BE2C (cell line): ENCODE data around the gene TYMP.

Experiments used
- DNase-seq: peaks from one replicate; pipeline ENCODE4 v3.0.0-alpha.2; 2020
- H3K27me3 ChIP-seq: fragments of 250-450 bp; sonication (Bioruptor Pico); 2 replicates; pipeline ENCODE4 v1.5.1; 2020; ENCODE audit warnings: mild to moderate bottlenecking
- H3K36me3 ChIP-seq: fragments of 250-450 bp; sonication (Bioruptor Pico); 2 replicates; pipeline ENCODE4 v1.5.1; 2020; ENCODE audit warnings: mild to moderate bottlenecking
- H3K4me1 ChIP-seq: fragments of 250-450 bp; sonication (Bioruptor Pico); 2 replicates; pipeline ENCODE4 v1.5.1; 2020
- H3K4me3 ChIP-seq: 2 replicates; pipeline ENCODE4 v1.5.1; 2011; ENCODE audit warnings: low read depth, low read length
- H3K9me3 ChIP-seq: fragments of 250-450 bp; sonication (Bioruptor Pico); 2 replicates; pipeline ENCODE4 v1.5.1; 2020
- TF ChIP-seq, protein P1 (sequence below): IDR thresholded peaks from 2 replicates; pipeline ENCODE4 v1.5.1; 2012; ENCODE audit warnings: mild to moderate bottlenecking, low read depth, low read length

The TYMP gene

GRCh38 chr22:50530877-50531545 is 1.2 kb upstream of the TYMP start:
- DNase-seq: no peak
- Histone ChIP-seq H3K9me3 (peaks cover 5% of the 10 kb centered on the region; the same call in 1 of the 2 replicates), H3K4me1 (peaks cover 12% of the 10 kb centered on the region; the same call in 1 of the 2 replicates), H3K36me3 (no peaks in the 10 kb centered on the region), H3K4me3 (no peak overlapping the region), H3K27me3 (peaks cover 47% of the 10 kb centered on the region)
- TF ChIP-seq, protein P1, sequence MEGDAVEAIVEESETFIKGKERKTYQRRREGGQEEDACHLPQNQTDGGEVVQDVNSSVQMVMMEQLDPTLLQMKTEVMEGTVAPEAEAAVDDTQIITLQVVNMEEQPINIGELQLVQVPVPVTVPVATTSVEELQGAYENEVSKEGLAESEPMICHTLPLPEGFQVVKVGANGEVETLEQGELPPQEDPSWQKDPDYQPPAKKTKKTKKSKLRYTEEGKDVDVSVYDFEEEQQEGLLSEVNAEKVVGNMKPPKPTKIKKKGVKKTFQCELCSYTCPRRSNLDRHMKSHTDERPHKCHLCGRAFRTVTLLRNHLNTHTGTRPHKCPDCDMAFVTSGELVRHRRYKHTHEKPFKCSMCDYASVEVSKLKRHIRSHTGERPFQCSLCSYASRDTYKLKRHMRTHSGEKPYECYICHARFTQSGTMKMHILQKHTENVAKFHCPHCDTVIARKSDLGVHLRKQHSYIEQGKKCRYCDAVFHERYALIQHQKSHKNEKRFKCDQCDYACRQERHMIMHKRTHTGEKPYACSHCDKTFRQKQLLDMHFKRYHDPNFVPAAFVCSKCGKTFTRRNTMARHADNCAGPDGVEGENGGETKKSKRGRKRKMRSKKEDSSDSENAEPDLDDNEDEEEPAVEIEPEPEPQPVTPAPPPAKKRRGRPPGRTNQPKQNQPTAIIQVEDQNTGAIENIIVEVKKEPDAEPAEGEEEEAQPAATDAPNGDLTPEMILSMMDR: no peak

GRCh38 chr22:50530580-50530876 is 716 bp upstream of the TYMP start:
- H3K27me3 ChIP-seq: peaks cover 47% of the 10 kb centered on the region

GRCh38 chr22:50529416-50529896 is 356 bp downstream of the TYMP start:
- DNase-seq: no peak
- Histone ChIP-seq H3K4me3 (no peak overlapping the region), H3K9me3 (peaks cover 5% of the 10 kb centered on the region; the same call in 1 of the 2 replicates), H3K4me1 (peaks cover 12% of the 10 kb centered on the region; the same call in 1 of the 2 replicates), H3K27me3 (peaks cover 47% of the 10 kb centered on the region), H3K36me3 (no peaks in the 10 kb centered on the region)
- TF ChIP-seq, protein P1: no peak

More at GRCh38 chr22:50530580-50530876, 716 bp upstream of the TYMP start:
- Histone ChIP-seq H3K4me1 (peaks cover 12% of the 10 kb centered on the region; the same call in 1 of the 2 replicates), H3K36me3 (no peaks in the 10 kb centered on the region), H3K9me3 (peaks cover 5% of the 10 kb centered on the region; the same call in 1 of the 2 replicates), H3K4me3 (no peak overlapping the region)
- TF ChIP-seq, protein P1: no peak
- no peak for DNase-seq

- Histone ChIP-seq H3K9me3 (peaks cover 5% of the 10 kb centered on the region; the same call in 1 of the 2 replicates), H3K4me1 (peaks cover 12% of the 10 kb centered on the region), H3K36me3 (peaks cover 2% of the 10 kb centered on the region), H3K27me3 (peaks cover 47% of the 10 kb centered on the region), H3K4me3 (no peak overlapping the region)
- TF ChIP-seq, protein P1: no peak
- DNase-seq: no peak
These were observed 963 bp downstream of the TYMP start for GRCh38 chr22:50528682-50529415.

GRCh38 chr22:50527921-50528681 is 1.7 kb downstream of the TYMP start:
- Histone ChIP-seq H3K4me1 (peaks cover 17% of the 10 kb centered on the region), H3K9me3 (peaks cover 5% of the 10 kb centered on the region; the same call in 1 of the 2 replicates), H3K36me3 (peaks cover 10% of the 10 kb centered on the region), H3K4me3 (no peak overlapping the region), H3K27me3 (peaks cover 40% of the 10 kb centered on the region)
- DNase-seq: no peak
- TF ChIP-seq, protein P1: no peak
